ENCODE results near the gene LTO1. TPM values are rescaled to one million over a fixed set of nuclear protein-coding genes. Genes with fewer than 3 reads are reported as not detected.

The LTO1 gene
- total and polyA plus RNA-seq, 10 donors: 17.5 to 41.4 (median 31.0) TPM

DNA sequence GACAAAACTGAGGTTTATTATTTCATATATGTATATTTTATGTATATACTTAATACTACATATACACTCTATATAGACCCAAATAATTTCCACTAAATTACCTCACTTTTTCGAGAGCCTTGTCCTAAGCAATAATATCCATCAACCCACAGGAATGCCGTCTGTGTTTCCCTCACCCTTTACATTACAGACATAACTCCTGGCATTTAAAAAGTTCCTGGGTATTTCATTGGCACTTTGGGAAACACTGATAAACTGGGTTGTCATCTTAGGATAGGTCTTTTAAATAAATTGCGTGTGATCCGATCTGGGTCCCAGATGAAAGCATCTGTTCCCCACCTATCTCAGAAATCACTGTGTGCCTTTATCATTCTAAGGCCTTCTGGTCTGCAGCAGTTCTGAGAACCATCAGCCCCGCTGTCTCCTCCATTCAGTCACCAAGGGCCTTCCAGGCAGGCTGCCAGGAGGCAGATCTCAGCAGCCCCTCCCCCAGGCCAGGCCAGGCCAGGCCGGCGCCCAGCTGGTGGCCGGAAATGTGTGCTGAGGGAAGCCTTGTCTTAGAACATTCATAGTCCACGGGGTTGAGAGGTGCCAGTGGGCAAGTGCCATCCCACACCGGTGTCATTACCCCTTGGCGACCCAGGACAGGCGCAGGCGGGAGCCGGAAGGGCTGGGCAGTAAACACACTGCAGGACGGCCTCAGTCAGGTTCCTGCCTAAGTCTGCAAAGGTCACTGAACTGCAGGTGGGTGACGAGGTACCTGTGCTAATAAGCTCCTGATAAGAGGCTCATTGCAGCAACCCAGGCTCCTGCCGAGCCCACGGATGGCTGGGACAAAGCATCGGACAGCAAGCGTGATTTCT, 25.4 kb upstream of the LTO1 start:
- 25 to 30% (median 28%) methylated on average over 12 to 20 of the region's 20 CpGs for WGBS, 5 donors
- intact Hi-C loops (cut with DNase I; ENCODE audit: low total_unique reads): no loop called here
- H3K9me3 ChIP-seq: no peaks in the 10 kb centered on the region
- H3K4me1 ChIP-seq: peaks cover 7 to 51% (median 35%) of the 10 kb centered on the region in 6 donors
- DNase-seq: peak; percentile 78
- H3K27me3 ChIP-seq (replicated peaks in 1 of 7): peaks cover 5 to 97% (median 73%) of the 10 kb centered on the region in 7 donors
- TF ChIP-seq POLR2AphosphoS5 (IDR thresholded peaks at IDR 0.05) (peak; percentile 32 to 73 (median 53)), POLR2A (IDR thresholded peaks at IDR 0.05) (no peak)
- TF ChIP-seq, protein P1, sequence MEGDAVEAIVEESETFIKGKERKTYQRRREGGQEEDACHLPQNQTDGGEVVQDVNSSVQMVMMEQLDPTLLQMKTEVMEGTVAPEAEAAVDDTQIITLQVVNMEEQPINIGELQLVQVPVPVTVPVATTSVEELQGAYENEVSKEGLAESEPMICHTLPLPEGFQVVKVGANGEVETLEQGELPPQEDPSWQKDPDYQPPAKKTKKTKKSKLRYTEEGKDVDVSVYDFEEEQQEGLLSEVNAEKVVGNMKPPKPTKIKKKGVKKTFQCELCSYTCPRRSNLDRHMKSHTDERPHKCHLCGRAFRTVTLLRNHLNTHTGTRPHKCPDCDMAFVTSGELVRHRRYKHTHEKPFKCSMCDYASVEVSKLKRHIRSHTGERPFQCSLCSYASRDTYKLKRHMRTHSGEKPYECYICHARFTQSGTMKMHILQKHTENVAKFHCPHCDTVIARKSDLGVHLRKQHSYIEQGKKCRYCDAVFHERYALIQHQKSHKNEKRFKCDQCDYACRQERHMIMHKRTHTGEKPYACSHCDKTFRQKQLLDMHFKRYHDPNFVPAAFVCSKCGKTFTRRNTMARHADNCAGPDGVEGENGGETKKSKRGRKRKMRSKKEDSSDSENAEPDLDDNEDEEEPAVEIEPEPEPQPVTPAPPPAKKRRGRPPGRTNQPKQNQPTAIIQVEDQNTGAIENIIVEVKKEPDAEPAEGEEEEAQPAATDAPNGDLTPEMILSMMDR (IDR thresholded peaks at IDR 0.05 in 8 of 11, conservative IDR thresholded peaks at IDR 0.05 in 3 of 11): no peak
- H3K4me3 ChIP-seq: no peak overlapping the region
- H3K27ac ChIP-seq: no peak overlapping the region
- H3K36me3 ChIP-seq: no peaks in the 10 kb centered on the region

DNA sequence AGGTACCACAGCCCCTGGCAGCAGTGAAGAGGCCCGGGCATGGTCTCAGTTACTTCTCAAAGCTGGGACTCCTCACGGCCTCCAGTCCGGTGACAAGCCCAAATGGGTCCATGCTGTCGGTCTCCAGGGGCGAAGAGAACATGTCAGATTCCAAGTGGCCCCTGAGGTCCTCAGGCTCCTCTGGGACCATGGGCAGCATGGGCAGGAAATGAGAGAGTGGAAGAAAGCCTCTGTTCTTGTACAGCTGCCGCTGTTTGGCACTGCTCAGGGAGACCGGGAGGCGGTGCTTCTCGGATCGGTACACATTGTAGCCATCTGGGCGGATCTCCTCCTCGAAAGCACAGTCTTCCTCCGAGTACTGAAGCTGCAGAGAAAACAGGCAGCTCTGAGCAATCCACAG, 24.1 kb upstream of the LTO1 start:
- peak; percentile 62 for DNase-seq
- Histone ChIP-seq H3K9me3 (no peaks in the 10 kb centered on the region), H3K27me3 (replicated peaks in 1 of 7) (peaks cover 3 to 97% (median 60%) of the 10 kb centered on the region in 7 donors), H3K27ac (no peak overlapping the region), H3K4me1 (peaks cover 5 to 38% (median 22%) of the 10 kb centered on the region in 6 donors), H3K4me3 (no peak overlapping the region), H3K36me3 (no peaks in the 10 kb centered on the region)
- intact Hi-C loops (cut with DNase I; ENCODE audit: low total_unique reads): no loop called here
- TF ChIP-seq, protein P1 (IDR thresholded peaks at IDR 0.05 in 8 of 11, conservative IDR thresholded peaks at IDR 0.05 in 3 of 11): no peak
- TF ChIP-seq POLR2AphosphoS5 (IDR thresholded peaks at IDR 0.05) (no peak), POLR2A (IDR thresholded peaks at IDR 0.05) (no peak)
- 63 to 73% (median 66%) methylated on average over 12 to 13 of the region's 13 CpGs for WGBS, 5 donors

DNA sequence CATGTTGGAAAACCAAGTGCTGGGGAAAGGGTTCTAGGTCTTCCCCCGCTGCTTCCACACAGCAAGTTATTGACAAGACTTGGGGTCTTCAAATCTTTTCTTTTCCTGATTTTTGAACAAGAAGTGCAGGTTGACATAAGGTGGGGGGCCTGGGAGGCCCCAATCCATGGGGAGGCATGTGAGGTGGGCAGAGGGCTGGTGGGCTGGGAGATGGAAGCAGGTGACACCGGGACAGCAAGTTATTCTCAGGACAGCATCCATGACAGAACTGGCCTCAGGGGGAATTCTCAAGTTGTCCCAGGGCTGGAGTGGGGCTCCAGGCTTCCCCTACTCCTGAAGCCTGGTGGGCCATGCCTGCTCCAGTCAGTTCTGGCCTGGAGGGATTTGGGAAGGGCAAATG, 23.2 kb upstream of the LTO1 start:
- intact Hi-C loops (cut with DNase I; ENCODE audit: low total_unique reads): no loop called here
- Histone ChIP-seq H3K27me3 (replicated peaks in 1 of 7) (peaks cover 0 to 97% (median 52%) of the 10 kb centered on the region in 7 donors), H3K27ac (no peak overlapping the region), H3K4me1 (peaks cover 0 to 29% (median 14%) of the 10 kb centered on the region in 6 donors), H3K36me3 (no peaks in the 10 kb centered on the region), H3K9me3 (no peaks in the 10 kb centered on the region), H3K4me3 (no peak overlapping the region)
- peak; percentile 54 for DNase-seq
- TF ChIP-seq, protein P1 (IDR thresholded peaks at IDR 0.05 in 8 of 11, conservative IDR thresholded peaks at IDR 0.05 in 3 of 11): no peak
- TF ChIP-seq POLR2A (IDR thresholded peaks at IDR 0.05) (no peak), POLR2AphosphoS5 (IDR thresholded peaks at IDR 0.05) (no peak)
- 86 to 95% (median 87%) methylated on average over 2 of the region's 2 CpGs for WGBS, 5 donors

DNA sequence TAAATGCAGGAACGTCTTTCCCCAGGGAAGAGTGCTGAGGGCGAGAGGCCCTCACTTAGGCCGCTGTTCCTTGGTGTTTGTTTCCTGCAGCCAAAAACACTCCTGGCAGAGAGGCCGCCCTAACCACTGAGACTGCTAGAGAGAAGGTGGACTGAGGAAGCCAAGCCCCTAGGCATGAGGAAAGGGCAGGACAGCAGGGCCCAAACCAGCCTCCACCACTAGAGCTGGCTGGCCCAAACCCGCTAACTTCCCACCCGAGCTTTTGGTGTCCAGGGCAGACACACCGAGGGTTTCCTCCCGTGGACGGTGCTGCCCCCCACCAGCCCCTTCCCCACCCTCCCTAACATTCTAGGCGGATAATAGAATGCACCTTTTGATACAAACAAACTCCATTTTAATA, 22.7 kb upstream of the LTO1 start:
- Histone ChIP-seq H3K27ac (no peak overlapping the region), H3K9me3 (no peaks in the 10 kb centered on the region), H3K4me1 (peaks cover 0 to 24% (median 8%) of the 10 kb centered on the region in 6 donors), H3K27me3 (replicated peaks in 1 of 7) (peaks cover 0 to 96% (median 46%) of the 10 kb centered on the region in 7 donors), H3K4me3 (no peak overlapping the region), H3K36me3 (no peaks in the 10 kb centered on the region)
- TF ChIP-seq POLR2A (IDR thresholded peaks at IDR 0.05): no peak
- no peak for TF ChIP-seq POLR2AphosphoS5 (IDR thresholded peaks at IDR 0.05)
- TF ChIP-seq, protein P1 (IDR thresholded peaks at IDR 0.05 in 8 of 11, conservative IDR thresholded peaks at IDR 0.05 in 3 of 11): no peak
- peak; percentile 22 for DNase-seq
- intact Hi-C loops (cut with DNase I; ENCODE audit: low total_unique reads): no loop called here
- 81 to 86% (median 84%) methylated on average over 9 to 10 of the region's 10 CpGs for WGBS, 5 donors

Measured in spleen (tissue), 11 donors.